Effector CD4-positive, alpha-beta T cell (primary cell): ENCODE measurements around the gene GREM2.

ENCODE experiments used
- DNase-seq: peaks from one replicate; pipeline ENCODE4 v3.0.0-alpha.2; 2020

GREM2 gene

GRCh38 chr1:240555524-240555923, 56.4 kb downstream of the GREM2 start:
- no peak for DNase-seq

- DNase-seq = no peak
Observed at GRCh38 chr1:240553351-240553750, 58.6 kb downstream of the GREM2 start.

- no peak for DNase-seq
Observed at GRCh38 chr1:240539769-240540414, 72.1 kb downstream of the GREM2 start.

- no peak for DNase-seq
Observed at GRCh38 chr1:240538776-240539430, 73.1 kb downstream of the GREM2 start.

- DNase-seq = no peak
Observed at GRCh38 chr1:240533154-240533780, 78.7 kb downstream of the GREM2 start.

- no peak for DNase-seq
Observed at GRCh38 chr1:240528591-240528990, 83.4 kb downstream of the GREM2 start.

GRCh38 chr1:240527086-240527485, 84.9 kb downstream of the GREM2 start:
- no peak for DNase-seq

GRCh38 chr1:240526312-240526711, 85.6 kb downstream of the GREM2 start:
- no peak for DNase-seq

GRCh38 chr1:240524356-240525069, 87.4 kb downstream of the GREM2 start:
- no peak for DNase-seq

GRCh38 chr1:240522122-240522822, 89.7 kb downstream of the GREM2 start:
- no peak for DNase-seq

GRCh38 chr1:240517891-240518290, 94.1 kb downstream of the GREM2 start:
- DNase-seq = no peak

- DNase-seq = no peak
Observed at GRCh38 chr1:240516069-240516468, 95.9 kb downstream of the GREM2 start.

GRCh38 chr1:240515505-240515904, 96.5 kb downstream of the GREM2 start:
- no peak for DNase-seq

GRCh38 chr1:240511789-240512188, 100.2 kb downstream of the GREM2 start:
- no peak for DNase-seq

GRCh38 chr1:240508950-240509349, 103.0 kb downstream of the GREM2 start:
- no peak for DNase-seq

GRCh38 chr1:240508201-240508600, 103.8 kb downstream of the GREM2 start:
- DNase-seq = no peak

GRCh38 chr1:240506176-240506575, 105.8 kb downstream of the GREM2 start:
- DNase-seq = no peak

- no peak for DNase-seq
Observed at GRCh38 chr1:240503558-240503957, 108.4 kb downstream of the GREM2 start.

- no peak for DNase-seq
Observed at GRCh38 chr1:240503036-240503435, 108.9 kb downstream of the GREM2 start.

- DNase-seq = no peak
Observed at GRCh38 chr1:240501115-240501514, 110.8 kb downstream of the GREM2 start.

- no peak for DNase-seq
Observed at GRCh38 chr1:240500647-240501046, 111.3 kb downstream of the GREM2 start.

GRCh38 chr1:240499012-240499411, 112.9 kb downstream of the GREM2 start:
- no peak for DNase-seq

GRCh38 chr1:240498335-240498734, 113.6 kb downstream of the GREM2 start:
- no peak for DNase-seq
